DMS114 treated with DMSO at 0.1 percent for 48 hours (cell line): ENCODE results near the gene RTN4IP1.
A peak's percentile ranks its signal among the peaks of the same experiment; 100 is the strongest.

Experiments used
- DNase-seq: peaks from one replicate; lab custom pipeline; 2025; ENCODE audit not compliant: unreplicated experiment; lab: John Stamatoyannopoulos, UW

Gene RTN4IP1, protein sequence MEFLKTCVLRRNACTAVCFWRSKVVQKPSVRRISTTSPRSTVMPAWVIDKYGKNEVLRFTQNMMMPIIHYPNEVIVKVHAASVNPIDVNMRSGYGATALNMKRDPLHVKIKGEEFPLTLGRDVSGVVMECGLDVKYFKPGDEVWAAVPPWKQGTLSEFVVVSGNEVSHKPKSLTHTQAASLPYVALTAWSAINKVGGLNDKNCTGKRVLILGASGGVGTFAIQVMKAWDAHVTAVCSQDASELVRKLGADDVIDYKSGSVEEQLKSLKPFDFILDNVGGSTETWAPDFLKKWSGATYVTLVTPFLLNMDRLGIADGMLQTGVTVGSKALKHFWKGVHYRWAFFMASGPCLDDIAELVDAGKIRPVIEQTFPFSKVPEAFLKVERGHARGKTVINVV

DNA sequence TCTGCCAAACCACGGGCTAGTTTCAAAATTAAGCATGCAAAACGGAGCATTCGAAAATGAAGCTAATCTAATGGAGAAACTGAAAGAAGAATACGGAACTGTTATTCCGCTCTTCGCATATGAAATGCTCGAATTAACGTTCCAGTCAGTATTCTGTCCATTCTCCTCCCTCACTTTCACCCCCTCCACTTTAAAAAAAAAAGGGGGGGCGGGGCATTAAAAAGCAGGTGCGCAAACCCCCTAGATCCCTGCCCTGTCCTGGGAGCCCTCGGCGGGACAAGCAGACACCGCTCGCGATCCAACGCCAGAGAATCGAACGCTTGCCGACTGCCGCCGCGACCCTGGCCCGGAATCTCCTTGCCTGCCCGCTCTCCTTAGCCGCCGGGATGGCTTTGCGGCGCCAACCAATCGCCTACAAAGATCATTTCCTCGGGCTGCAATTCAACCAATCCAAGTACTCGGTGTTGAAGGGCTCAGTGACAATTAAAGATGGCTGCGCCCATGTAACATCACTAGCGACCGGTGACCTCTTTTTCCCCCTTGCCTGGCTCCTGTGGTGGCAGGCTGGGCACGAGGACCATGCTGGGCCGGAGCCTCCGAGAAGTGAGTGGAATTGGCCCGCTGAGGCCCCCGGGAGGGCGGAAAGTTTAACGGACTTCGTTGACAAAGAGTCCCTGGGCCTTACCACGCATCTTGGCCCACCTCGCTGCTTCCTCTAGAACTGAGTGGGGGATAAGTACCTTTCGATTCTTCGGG lies at the start of gene RTN4IP1, which contains the start of gene QRSL1:
TSS of gene RTN4IP1 (minus strand) at position 396 of the 756 bp plus-strand sequence. CDS start 477 bp downstream, outside the sequence.
TSS of gene QRSL1 (plus strand) at position 476 of the 756 bp plus-strand sequence. CDS start at position 580, 104 bp downstream.
- peak; percentile 84 for DNase-seq

DNA sequence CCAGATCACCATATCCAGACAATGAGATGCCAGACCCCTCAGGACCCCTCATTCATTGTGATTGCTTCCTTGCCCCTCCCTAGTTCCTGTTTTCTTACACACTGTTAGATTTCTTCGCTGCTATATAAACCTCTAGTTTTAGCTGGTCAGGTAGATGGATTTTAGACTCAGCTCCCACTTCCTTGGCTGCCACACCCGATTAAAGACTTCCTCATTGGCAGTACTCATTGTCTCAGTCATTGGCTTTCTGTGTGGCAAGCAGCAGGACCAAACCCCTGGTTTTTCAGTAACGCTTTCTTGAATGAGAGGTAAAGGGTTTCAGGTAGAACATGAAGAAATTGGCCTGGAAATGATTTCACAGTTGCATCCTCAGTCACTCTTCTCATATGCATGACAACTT lies 48.0 kb upstream of the RTN4IP1 start:
- no peak for DNase-seq

DNA sequence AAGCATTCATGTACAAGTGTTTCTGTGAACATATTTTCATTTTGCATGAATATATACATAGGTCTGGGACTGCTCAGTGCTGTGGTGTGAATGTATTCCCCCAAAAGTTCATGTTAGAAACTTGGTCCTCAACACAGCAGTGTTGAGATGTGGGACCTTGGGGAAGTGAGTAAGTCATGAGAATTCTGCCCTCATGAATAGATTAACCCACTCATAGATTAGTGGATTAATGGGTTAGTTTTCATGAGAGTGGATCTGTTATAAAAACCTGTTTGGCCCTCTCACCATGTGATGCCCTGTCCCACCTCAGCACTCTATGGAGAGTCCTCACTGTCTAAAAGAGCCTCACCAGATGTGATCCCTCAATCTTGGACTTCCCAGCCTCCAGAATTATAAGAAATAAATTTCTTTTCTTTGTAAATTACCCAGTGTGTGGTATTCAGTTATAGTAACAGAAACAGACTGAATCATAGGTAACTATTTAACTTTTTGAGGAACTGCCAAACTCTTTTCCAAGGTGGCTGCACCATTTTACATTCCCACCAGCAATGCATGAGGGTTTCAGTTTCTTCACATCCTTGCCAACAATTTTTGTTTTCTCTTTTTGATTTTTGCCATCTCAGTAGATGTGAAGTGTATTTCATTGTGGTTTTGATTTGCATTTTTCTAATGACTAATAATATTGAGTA lies 45.4 kb upstream of the RTN4IP1 start:
- no peak for DNase-seq

DNA sequence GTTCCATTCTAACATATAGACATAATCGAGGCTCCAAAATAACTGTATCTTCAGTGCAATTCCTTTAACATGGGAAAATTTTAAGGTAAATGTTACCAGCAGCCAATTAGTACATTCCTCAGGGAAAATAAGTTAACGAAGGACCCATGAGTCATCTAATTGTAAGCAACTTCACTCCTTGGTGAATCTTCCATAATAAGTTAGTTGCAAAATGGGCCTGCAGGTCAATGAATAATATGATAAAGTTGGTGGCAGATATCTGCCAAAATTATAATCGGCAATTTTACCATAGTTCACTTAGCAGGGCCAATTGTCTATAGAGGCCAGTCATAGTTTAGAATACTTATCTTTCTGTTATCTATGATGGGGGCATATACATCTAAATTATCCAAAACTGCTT lies 42.4 kb upstream of the RTN4IP1 start:
- DNase-seq, result no peak

DNA sequence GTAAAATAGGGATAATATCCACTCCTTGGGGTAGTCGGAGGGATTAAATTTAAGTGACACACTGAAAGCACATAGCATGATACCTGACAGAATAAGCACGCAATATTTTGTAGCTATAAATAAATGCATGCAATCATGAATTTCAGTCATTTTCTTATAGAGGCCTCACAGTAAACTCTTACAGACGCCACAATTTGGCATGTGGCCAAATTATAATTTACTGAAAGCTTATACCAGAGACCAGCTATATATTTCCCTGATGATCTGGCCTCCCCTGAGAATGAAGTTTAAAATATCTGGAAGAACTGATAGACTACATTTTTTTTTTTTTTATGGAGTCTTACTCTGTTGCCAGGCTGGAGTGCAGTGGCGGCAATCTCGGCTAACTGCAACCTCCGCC lies 40.9 kb upstream of the RTN4IP1 start:
- no peak for DNase-seq

DNA sequence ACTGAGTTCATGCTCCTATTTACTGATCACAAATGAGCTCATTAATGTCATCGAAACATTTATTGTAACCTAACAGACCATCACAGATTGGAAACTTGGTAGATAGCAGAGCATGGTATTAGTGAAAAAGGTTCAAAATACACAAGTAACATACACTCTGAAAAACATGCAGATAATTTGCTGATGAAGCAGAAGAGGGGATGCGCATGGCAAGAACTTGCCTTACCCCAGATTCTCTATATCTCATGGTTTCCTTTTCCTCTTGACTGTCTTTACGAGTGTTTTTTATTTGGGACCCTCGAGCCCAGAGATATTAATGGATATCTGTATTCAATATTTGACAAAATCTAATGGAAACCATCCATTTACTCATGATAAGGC lies 37.7 kb upstream of the RTN4IP1 start:
- DNase-seq, result no peak

DNA sequence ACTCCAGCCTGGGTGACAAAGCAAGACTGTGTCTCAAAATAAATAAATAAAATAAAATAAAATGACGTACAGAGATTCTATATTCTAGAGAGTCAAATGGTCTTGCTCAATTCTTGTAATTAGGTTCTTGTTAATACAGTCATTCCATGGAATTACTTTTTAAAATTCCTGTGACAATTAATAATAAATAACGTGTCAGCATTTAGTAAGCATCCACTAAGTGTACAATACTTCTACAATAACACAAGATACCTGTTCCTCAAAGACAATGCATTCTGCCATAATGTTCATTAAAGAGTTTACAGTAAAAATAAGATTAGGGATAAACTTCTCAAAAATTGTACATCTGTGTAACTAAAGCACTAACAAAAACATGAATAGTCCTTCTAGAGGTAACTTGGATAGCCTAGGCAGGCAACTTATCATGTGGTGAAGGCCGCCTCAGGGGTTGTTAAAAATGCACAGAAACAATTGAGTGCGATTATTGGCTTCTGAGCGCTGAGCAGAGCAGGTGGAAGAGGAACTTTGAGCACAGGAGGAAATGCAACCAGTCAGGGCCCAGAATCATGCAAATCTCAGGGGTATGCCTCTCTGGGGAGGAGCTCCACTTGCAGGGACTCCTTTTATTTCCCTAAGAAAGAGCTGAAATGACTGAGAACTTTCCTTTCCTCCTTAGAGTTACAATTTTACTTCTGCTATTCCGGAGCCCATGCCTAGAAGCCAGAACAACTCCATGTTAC lies 37.2 kb upstream of the RTN4IP1 start:
- no peak for DNase-seq

DNA sequence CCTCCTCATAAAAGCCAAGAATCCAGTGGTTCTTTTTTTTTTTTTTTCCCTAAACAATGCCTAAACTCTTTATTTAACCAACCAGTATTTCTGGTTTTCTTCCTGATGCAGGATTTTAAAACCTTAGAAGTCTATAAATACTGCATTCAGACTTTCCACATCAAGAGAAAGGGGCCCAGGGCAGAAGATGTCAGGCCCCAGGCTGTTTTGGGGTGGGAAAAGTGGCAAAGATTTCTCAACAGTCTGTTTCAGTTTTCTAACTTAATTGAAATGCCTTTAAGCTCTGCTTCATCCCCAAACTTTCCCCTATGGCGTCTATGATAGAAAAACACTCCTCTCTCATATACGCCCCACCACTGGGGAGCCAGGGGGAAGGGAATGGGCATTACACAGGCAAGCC lies 33.2 kb upstream of the RTN4IP1 start:
- DNase-seq, result no peak

DNA sequence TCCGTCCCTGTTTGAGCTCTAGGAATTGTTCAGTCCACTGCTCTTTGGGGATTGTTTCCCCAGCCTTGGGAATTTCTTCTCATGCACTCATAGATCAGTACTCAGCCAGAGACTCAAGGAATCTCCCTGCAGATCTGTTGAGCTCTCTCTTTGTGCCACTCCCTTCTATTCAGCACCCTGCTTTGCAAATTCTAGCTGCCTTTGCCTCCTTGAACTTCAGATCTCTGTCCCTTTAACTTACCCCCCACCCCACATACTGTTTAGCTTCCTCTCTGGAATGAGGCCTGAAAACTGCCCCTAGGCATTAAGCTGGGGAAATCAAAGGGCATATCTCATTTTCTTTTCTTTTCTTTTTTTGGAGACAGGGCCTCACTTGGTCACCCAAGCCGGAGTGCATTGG lies 30.6 kb upstream of the RTN4IP1 start:
- DNase-seq, result no peak

DNA sequence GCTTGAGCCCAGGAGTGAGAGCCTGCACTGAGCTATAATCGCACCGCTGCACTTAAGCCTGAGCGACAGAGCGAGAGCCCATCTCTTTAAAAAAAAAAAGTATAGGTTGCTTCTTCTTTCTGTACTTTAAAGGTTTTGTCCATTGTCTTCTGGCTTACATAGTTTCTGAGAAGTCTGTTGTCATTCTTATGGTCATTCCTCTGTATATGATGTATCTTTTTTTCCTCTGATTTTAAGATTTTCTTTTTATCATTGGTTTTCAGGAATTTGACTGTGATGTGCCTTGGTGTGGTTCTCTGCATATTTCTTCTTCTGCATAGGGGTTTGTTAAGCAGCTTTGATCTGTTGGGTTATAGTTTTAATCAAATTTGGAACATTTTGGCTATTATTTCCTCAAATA lies 29.2 kb upstream of the RTN4IP1 start:
- DNase-seq, result no peak

DNA sequence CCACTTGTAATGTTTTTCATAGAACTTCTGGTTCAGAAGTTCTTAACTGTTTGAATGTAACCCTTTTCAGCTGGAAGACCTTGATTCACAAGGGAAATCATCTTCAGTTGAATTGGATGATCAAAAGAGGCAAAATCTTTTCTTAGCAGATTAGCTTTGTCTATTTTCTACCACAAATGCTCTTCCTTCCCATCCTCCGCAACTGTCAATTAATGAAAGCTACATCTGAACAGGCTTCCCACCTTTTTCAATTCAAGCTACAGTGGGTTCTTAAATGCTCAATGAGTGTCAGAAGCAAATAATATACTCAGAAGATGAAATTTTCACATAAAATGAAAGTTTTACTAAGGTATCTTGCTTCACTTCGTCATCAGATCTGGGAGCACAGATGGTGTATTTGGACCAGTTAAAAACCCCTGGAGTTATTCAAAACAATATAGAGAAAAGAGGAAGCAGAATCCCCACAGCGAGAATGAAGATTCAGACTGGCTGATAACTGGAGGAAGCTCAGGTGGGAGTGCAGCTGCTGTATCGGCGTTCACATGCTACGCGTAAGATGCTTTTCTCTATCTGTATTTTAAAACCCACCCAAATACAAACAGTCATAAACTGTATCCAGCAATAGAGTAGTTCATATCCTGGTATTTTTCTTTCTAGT lies 19.5 kb upstream of the RTN4IP1 start:
- no peak for DNase-seq

DNA sequence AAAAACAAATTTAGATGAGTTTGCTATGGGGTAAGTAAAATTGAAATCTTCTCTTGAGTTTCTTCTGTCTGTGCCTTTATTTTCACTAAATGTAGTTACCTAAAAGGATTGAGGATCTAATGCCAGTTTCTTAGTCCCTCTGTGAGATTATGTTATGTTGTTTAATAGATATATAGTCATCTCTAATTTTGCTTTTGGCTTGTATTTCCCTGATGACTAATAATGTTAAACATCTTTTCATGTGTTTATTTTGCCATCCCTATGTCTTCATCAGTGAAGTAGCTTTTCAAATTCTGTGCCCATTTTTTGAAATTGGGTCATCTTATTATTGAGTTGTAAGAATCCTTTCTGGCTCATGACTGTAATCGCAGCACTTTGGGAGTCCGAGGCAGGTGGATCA lies 13.8 kb upstream of the RTN4IP1 start:
- no peak for DNase-seq

DNA sequence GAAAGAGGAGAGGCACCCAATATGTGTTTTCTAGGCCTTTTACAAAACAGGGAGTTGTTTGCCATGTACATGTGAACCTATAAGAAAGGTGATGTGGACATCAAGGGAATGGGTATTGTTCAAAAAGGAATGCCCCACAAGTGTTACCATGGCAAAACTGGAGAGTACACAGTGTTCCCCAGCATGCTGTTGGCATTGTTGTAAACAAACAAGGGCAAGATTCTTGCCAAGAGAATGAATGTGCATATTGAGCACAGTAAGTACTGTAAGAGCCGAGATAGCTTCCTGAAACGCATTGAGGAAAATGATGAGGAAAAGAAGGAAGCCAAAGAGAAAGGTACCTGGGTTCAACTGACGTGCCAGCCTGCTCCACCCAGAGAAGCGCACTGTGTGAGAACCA lies 13.2 kb upstream of the RTN4IP1 start:
- DNase-seq, result no peak

DNA sequence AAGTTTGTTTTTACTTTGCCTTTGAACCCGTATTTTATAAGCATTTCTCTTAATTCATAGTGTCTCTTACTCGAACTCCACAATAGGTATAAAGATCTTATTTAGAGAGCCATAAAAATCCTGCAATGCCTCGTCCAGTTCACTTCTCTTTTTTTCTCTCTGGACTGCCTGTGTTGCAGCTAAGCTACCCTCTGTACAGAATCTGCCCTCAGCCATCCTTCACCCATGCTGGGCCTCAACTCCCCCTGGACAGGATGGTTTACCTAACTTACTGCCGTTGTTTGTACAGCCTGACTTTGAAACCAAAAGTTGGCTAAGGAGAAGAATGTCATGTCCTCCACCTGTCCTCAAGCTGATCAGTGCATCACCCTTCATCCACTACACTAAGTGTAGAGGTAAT lies 10.5 kb upstream of the RTN4IP1 start:
- no peak for DNase-seq

DNA sequence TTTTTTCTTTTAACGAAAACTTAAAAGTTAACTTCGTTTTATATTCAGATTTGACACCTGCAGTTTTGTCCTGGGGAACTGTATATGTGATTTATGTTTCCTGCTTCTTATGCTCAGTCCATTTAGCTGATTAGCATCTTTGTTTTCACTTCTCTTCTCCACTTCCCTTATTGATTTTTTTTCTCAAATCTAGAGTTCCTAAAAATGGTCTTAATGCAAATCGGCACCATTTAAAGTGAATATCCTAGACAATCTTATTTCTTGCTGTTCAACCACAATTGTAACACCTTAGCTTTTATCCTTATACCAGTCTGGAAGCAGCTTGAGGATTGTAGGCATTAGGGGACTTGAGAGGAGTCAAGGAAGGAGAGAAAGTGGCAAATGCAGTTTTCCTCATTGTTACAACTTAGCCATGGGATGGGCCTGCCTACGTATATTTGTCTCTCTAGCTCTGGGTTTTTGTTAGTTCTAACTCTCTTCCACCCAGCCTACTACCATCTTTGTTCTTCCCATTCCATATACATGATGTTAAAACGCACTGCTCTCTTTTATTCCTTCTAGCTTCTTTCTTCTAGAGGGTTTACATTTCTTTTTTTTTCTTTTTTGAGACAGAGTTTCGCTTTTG lies 8.5 kb upstream of the RTN4IP1 start:
- DNase-seq, result no peak

DNA sequence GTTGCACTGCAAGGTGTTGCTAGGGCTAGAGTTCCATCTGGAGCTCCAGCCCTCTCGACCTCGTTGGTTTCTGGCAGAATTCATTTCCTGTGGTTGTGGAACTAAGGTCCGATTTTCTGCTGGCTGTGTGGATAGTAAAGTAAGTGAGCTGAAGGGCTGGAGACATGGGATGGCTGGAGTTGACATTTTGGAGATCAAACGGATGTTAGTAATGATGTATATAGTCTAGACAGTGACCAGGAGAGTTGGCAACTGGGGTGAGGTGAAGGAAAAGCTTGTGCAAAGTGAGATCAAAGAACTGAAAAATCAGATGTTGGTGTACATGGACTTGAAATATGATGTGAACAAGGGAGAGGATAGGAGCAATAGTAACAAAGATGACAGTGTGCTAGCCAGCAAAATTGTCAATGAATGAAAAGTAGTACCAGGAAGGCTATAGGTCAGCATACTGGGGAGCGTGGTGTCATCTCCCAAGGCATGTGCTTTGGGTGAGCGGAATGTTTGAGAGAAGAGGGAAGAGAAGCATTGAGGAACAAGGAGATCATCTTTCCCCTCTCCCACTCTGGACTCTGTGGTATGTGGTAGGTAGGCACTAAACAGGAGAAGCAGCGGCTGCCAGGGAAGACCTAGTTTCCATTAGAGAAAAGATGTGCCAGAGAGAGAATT lies 7.9 kb upstream of the RTN4IP1 start:
- no peak for DNase-seq

DNA sequence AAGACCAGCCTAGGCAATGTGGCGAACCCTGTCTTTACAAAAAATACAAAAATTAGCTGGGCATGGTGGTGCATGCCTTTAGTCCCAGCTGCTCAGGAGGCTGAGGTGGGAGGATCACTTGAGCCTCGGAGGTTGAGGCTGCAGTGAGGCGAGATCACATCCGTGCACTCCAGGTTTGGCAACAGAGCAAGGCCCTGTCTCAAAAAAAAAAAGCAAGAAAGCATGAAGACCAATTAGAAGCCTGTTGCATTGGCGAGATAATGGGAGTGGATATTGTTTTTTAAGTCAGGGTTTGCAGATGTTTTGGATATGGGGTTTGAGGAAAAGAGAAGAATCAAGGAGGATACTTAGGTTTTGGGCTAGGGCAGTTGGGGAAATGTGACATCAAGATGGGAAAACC lies 5.3 kb upstream of the RTN4IP1 start:
- no peak for DNase-seq

DNA sequence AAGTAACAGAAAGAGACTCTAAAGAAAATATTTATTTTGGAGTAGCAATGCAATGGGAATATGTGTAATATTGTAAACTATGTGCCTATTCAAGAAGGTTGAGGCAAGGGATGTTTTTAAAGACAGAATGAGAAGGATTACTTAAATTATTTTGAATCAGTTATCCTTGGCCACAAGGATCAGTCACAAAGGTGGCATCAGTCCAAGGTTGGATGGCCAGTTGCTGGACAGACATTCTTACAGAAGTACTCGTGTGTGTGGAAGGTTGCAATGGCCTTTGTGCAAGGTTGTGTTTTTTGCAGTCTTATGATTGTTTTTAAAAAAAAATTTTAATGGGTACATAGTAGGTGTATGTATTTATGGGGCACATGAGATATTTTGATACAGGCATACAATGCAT lies 2.0 kb upstream of the RTN4IP1 start:
- no peak for DNase-seq

DNA sequence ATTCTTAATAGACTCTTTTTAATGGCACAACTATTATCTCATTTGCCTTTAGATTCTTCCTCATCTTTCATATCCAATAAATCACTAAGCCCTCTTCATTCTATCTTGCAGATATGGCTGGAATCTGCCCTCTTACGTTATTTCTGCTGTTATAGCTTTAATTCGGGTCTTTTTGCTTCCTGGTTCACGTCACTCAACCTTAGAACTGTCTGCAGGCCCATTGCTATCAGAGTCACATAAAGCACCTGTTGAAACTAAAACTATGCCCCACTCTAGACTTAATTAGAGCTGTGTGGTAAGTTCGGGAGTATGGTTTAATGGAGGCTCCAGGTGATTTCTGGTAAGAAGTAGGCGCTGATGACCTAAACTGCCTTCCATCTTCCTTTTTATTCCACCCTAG lies 1.1 kb upstream of the RTN4IP1 start:
- DNase-seq, result no peak

DNA sequence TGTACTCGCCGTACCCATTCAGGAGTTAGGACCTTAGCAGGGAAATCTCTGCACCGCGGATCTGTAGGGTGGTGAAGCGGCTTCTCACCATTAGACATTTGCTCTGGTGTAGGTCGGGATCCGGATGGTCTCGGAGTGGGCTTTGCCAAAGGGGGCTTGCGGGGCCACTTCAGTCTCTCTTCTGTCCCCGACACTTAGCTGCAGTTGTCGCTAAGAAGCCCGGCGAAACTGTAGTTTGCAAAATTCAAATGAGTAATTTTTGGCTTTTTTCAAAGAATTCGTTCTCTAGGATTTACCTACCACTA lies 513 bp upstream of the RTN4IP1 start:
- no peak for DNase-seq
